CD4-positive, alpha-beta T cell treated with Interleukin-6 at 100 ng/mL for 8 hours (primary cell): ENCODE results near the gene CADM2.
"Not testable (repeated sequence)": the region's sequence is repeated elsewhere in the genome, so short reads cannot be mapped to it uniquely, and the experiment has no call there.

Experiments used
- DNase-seq: peaks from one replicate; pipeline ENCODE4 v3.0.0-alpha.2; 2020; ENCODE audit warnings: mixed read lengths, low spot score

Gene CADM2

DNA sequence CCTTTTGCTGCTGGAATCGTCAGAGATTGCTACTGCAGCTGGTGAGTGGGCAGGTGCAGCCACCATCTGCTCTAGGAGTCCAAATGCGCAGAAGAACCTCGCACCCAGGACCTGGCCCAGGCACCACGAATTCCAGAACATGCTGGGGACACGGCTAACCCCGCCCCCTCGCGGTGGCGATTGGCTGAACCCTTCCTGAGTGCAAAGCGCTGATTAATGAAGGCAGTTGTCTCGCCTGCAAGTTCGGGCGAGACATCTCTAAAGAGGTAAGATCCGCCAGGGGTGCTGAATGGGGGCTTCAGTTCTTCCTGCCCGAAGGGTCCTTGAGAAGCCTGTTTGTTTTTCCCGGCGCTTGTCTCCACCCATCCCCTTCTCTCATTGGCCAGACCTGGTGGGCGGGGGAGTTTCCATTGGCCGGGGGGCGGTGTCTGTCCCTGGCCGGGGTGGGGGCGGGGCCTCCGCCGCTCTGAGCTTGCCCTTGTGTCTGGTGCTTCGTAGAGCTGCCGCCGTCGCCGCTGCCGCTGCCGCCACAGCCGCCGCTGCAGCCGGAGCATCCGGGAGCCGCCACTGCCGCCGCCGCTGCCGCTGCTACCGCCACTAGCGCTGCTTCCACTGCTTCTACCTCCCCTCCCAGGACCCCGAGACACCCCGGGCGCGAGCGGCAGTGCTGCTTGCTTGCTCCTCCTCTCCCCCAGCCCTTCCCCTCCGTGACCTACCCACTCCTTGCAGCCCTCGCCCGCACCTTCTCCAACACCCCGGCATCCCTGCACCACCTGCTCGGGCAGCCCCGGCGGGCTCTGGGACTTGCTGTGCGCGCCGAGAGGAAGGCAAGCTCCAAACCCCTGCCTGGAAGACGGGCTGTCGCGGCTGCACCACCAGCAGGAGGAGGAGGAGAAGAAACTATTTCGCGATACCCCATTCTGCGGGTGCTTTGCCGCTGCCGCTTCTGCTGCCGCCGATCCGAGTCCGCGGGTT is at the start of gene CADM2:
Gene CADM2, plus strand, starts transcription at position 495 of the 975 bp plus-strand sequence.
- peak; percentile 32 for DNase-seq

- not testable (repeated sequence) for DNase-seq
Measured at GRCh38 chr3:84918592-84918991, 40.2 kb upstream of the CADM2 start.

- no peak for DNase-seq
Measured at GRCh38 chr3:84922682-84923081, 36.1 kb upstream of the CADM2 start.

GRCh38 chr3:84925571-84925970 is 33.2 kb upstream of the CADM2 start:
- DNase-seq: no peak

GRCh38 chr3:84943379-84943778 is 15.4 kb upstream of the CADM2 start:
- DNase-seq: no peak

- no peak for DNase-seq
Measured at GRCh38 chr3:84946240-84946639, 12.5 kb upstream of the CADM2 start.

DNA sequence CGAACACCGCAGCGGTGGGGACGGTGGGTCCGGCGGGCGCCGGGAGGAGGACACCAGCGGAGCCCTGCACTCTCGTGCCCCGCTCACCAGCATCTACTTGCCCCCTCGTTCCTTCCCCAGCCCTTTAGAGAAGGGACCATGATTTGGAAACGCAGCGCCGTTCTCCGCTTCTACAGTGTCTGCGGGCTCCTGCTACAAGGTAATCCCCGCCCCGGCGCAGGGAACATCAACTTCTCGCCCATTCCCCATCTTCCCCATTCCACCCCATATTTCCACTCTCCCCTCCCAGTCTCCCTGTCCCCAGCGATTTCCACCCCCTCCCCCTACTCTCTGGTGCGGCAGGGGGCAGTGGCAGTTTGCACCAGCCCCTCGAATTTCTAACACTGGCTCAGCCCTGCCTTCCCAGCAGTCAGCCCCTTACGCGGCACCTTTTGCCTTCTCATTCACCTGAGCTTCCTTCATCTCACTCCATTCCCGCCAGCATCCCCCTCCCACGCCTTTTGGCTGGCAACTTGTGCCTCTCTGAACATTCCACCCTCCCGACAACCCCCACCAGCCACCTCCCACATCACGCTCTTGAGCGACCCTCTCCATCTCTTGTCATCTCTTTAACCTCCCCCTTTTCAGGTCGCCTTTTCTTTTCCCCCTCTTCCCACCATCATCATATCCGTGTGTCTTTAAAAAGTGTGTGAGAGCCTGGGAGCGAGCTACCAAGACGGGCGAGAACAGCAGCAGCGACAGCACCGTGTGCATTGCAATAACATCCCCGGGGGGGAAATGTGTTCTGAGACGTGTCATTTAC is 882 bp downstream of the CADM2 start:
- no peak for DNase-seq

DNA sequence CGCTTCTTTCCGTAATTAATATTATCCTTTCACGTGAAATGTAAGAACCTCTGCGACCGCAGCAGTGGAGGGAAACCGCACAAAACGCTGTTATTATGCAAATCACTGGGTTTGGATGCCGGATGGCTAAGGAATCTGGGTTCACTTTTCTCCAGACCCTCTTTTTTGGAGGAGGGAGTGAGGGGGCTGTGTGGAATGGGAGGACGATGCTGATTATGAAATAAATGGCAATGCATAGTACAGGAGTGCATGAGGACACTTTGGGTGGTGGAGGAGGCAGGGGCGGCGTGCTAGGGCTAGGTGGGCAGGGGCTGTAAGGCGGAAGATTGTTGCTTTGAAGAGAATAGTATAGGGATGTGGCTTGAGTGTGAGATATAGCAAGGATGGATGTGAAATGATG is 1.8 kb downstream of the CADM2 start:
- DNase-seq: no peak

- DNase-seq: no peak
Measured at GRCh38 chr3:84961011-84961410, 2.2 kb downstream of the CADM2 start.

DNA sequence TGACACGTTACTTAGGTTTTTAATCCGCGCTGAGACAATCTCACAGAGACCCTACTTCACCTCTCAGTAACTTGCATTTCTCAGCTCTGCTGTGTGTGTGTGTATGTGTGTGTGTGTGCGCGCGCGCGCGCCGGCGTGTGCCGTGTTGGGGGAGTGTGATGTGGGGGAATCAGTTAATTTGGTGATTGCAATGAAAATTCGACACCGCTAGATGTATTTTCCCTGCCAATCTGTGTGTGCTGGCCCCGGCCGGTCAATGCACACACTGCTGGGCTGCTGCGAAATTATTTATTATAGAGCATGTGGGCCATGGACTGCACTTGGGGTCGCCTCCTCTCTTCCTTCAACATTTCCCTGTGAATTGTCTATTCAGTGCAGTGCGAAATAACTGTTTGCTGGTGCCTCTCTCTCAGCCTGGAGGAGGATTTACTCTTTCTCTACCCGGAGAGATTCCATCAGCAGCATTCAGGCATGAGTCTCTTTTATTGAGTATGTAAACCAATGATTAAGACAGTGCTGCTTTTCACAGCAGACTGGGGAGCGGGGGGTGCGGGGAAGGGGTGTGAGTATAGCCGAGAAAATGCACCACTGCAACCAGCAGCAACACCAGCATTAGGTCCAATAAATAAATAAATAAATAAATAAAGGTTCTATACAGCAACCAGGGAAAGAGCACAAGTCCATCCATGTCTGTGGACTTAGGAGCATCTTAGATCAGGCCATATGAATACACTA is 2.9 kb downstream of the CADM2 start:
- DNase-seq: no peak

- DNase-seq: no peak
Measured at GRCh38 chr3:84962415-84962814, 3.6 kb downstream of the CADM2 start.

DNA sequence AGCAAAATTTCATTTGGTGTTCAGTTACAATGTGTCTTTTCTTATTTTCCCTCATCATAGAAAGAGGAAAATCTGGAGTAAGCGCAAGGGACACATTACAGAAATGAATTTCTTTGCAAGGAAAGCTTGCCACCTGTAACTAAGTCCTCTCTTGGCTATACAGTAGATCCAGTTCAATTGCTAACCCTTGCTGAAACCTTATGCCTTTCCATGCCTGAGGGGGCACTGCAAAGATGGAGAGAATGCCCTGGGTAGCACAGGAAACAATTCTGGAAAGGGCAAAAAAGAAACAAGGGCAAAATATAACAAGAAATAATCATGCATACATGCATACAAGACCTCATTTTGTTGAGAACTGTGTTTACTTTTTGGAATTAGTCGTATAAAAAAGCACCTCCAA is 4.3 kb downstream of the CADM2 start:
- DNase-seq: no peak

DNA sequence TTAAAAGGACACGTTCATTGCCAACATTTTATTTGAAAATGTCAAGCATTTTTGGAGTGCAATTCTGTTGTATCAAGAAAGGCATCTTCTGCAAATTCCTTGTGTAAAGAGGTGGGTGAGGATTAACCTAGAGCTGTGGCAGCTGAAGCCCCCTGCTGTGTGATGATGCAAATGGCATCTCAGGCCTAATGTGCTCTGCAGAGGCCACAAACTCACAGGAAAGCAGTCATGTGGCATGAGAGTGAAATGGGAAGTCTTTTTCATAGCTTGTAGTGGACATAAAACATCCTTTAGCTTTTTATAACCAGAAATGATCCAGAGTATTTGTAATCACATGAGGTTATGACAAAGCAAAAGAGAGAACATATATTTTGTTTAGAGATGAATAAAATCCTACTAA is 6.4 kb downstream of the CADM2 start:
- DNase-seq: no peak

DNA sequence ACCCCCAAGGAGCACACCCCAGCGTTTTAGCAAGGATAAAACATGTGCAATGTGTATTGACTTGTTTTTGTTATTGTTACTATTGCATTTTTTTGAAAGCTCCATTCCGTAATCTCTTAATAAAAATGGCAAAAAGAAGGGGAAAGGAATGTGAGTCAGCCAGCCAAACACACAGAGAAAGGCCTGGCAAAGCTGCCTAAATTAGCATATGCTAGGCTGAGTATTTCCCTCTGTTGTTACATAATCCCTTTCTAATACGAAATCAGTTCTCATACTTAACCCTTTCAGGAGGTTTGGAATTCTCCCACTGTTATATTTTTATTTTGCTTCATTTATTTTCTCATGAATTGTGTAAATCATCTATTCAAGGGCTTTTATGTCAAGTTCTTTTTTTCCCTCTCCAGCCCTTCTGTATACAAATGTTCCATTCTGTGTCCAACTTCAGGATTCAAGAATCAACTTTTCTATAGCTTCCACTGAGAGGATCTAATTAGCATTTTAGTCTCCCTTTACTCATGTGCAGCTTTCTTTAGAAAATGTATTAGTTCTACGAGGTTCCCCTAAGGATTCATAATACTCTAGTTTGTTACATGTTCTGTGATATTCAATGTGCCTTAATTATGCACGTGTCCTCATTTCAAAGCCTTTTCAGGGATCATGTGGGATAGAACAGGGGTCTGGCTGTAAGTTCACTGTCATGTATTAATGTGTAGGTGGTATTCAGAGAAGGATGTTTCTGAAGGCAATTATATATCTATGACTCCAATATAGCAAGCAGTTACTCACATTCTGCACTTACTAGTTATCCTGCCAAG is 9.2 kb downstream of the CADM2 start:
- no peak for DNase-seq

DNA sequence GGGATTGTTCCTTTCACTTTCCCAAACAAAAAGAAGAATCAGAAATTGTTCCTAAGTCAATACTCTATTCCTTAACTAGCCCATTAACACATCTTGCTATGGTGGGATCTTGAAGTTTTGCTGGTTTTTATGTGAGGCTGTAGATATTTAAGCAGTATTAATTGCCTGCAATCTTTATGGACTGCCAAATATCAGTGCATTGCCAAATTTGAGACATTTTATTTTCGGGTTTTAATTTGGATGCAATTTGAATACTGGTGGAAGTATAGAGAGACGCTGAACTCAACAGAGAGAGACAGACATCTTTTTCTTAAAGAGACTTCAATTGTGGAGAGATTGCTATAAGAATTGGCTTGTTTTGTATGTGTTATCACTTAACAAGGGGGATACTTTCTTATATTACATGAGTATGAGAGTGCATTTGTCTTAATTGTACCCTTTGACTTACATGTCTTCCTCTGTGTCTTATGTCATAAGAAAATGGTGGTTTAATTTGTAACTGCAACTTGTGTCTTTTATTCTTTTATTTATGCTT is 10.0 kb downstream of the CADM2 start:
- DNase-seq: no peak

GRCh38 chr3:84974347-84974746 is 15.6 kb downstream of the CADM2 start:
- DNase-seq: no peak

DNA sequence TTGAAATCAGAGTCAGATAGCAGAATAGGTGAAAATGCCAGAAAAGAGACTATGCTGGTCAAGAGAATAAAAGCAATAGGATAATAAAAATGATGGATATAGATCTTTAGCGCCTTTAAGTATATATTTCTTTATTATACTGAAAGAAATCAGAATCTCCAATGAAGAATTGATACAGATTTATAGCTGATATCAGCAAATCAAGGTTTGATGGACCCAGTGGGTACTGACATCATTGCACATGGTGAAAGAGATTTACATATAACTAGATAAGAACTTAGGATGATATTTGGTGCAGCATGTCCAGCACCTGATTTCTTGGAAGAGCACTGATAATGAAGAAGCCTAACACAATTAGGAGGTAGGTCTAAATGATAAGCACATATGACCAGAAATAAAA is 18.2 kb downstream of the CADM2 start:
- no peak for DNase-seq

- no peak for DNase-seq
Measured at GRCh38 chr3:84978843-84979242, 20.1 kb downstream of the CADM2 start.

- no peak for DNase-seq
Measured at GRCh38 chr3:84980011-84980410, 21.2 kb downstream of the CADM2 start.

GRCh38 chr3:84980456-84980855 is 21.7 kb downstream of the CADM2 start:
- no peak for DNase-seq

DNA sequence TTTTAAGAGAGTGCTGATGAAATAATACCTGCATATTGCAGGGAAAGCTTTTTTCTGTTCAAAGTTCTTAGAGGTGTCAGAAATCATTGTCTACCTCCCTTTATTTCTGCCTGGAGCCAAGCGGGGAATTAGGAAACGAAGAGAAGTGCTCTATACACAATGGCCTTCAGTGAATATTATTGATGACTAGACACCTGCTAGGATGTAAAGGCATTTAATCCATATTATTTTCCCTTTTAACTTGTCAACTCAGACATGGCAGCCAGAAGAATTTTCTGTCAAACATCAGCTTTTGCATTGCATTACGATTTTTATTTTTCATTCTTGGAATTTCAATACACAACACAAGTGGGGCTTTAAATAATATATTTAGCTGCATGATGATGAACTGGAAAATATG is 24.7 kb downstream of the CADM2 start:
- DNase-seq: no peak
